Cardiac fibroblast (primary cell): ENCODE results near the gene ARSB.
A peak's percentile ranks its signal among the peaks of the same experiment; 100 is the strongest.

Source experiments
- DNase-seq, 2 donors: peaks; one replicate each; pipeline versions ENCODE4 v3.0.0 to v3.0.0-alpha.2; 2010; ENCODE audit warnings: low read depth in 2 of 2
- H3K4me3 ChIP-seq, 2 donors: replicated peaks in 1 of 2; 1 replicate in 1 of 2; 2 replicates in 1 of 2; pipeline ENCODE4 v1.5.1; 2011; ENCODE audit warnings: low read depth in 2 of 2, low read length in 2 of 2, mild to moderate bottlenecking in 2 of 2, moderate library complexity in 1 of 2
- CTCF ChIP-seq: IDR thresholded peaks from one replicate; pipeline ENCODE4 v1.5.1; 2011; ENCODE audit warnings: low read depth, mild to moderate bottlenecking, low read length, inconsistent platforms

Gene ARSB

GRCh38 chr5:78907255-78907891 lies 77.7 kb downstream of the ARSB start:
- no peak for TF ChIP-seq CTCF
- peak; percentile 73 to 96 for DNase-seq
- no peak overlapping the region for H3K4me3 ChIP-seq

GRCh38 chr5:78905084-78905938 lies 79.8 kb downstream of the ARSB start:
- no peak for TF ChIP-seq CTCF
- peak in 1 of 2 donors; percentile 70 for DNase-seq
- no peak overlapping the region for H3K4me3 ChIP-seq

GRCh38 chr5:78903861-78904260 lies 81.2 kb downstream of the ARSB start:
- peak in 1 of 2 donors; percentile 58 for DNase-seq
- TF ChIP-seq CTCF, result no peak
- H3K4me3 ChIP-seq, result no peak overlapping the region

DNA sequence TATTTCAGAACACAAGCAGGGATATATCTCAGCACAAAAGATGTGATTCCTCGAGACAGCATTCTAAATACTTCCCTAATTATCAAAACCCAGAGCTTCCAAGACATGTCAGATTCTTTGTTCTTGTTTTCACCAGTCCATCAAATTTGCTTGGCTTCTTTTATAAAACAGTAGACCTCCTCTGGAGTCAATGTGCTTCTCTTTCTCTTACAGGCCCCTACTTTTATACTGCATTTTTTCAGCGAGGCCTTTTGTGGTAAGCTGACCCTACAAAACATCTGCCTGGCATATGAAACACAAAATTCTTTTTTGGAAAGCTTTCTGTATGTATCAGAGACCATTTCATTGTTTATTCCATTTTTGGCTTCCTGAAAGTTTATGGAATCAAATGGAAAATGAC lies 81.8 kb downstream of the ARSB start:
- TF ChIP-seq CTCF, result no peak
- H3K4me3 ChIP-seq, result no peak overlapping the region
- no peak for DNase-seq

GRCh38 chr5:78899922-78900362 lies 85.2 kb downstream of the ARSB start:
- DNase-seq, result peak; percentile 74 to 83
- H3K4me3 ChIP-seq, result no peak overlapping the region
- TF ChIP-seq CTCF, result peak; percentile 85

- DNase-seq, result peak; percentile 53 to 78
- no peak overlapping the region for H3K4me3 ChIP-seq
- no peak for TF ChIP-seq CTCF
These were observed 89.0 kb downstream of the ARSB start for GRCh38 chr5:78896132-78896531.
